MM.1S (cell line): ENCODE results near the gene COLEC12.

ENCODE experiments used
- DNase-seq: peaks from one replicate; pipeline ENCODE4 v3.0.0-alpha.2; 2015
- H2AFZ ChIP-seq: fragments of 300-600 bp; sonication (generic); 2 replicates; pipeline ENCODE4 v1.6.0; 2016; ENCODE audit warnings: antibody characterized with exemption, low read length
- H3F3A ChIP-seq: fragments of 300-600 bp; sonication (generic); 2 replicates; pipeline ENCODE4 v1.6.1; 2016; ENCODE audit warnings: mild to moderate bottlenecking, antibody characterized with exemption, low read length, moderate library complexity, mixed read lengths; ENCODE audit not compliant: insufficient read depth
- H3K27ac ChIP-seq: fragments of 300-600 bp; sonication (generic); 2 replicates; pipeline ENCODE4 v1.5.1; 2016; ENCODE audit warnings: mild to moderate bottlenecking, low read length
- H3K27me3 ChIP-seq: fragments of 300-600 bp; sonication (generic); replicated peaks from 2 replicates; pipeline ENCODE4 v1.6.0; 2016; ENCODE audit warnings: low read length; ENCODE audit not compliant: insufficient read depth
- H3K36me3 ChIP-seq: fragments of 300-600 bp; sonication (generic); replicated peaks from 2 replicates; pipeline ENCODE4 v1.6.1; 2016; ENCODE audit warnings: mild to moderate bottlenecking, low read length, mixed read lengths; ENCODE audit not compliant: insufficient read depth
- H3K4me1 ChIP-seq: fragments of 300-600 bp; sonication (generic); 2 replicates; pipeline ENCODE4 v1.6.1; 2016; ENCODE audit warnings: low read length, mixed read lengths
- H3K4me2 ChIP-seq: fragments of 300-600 bp; sonication (generic); 2 replicates; pipeline ENCODE4 v1.6.0; 2016; ENCODE audit warnings: low read depth, low read length
- H3K4me3 ChIP-seq: fragments of 300-600 bp; sonication (generic); 2 replicates; pipeline ENCODE4 v1.5.1; 2016; ENCODE audit warnings: low read length, mixed read lengths
- H3K79me2 ChIP-seq: fragments of 300-600 bp; sonication (generic); 2 replicates; pipeline ENCODE4 v1.6.1; 2016; ENCODE audit warnings: mixed run types, low read length, mixed read lengths
- H3K9ac ChIP-seq: fragments of 300-600 bp; sonication (generic); 2 replicates; pipeline ENCODE4 v1.6.1; 2016; ENCODE audit warnings: low read length, mixed read lengths
- H3K9me2 ChIP-seq: fragments of 300-600 bp; sonication (generic); replicated peaks from 2 replicates; pipeline ENCODE4 v1.6.1; 2016; ENCODE audit warnings: mild to moderate bottlenecking, low read length, mixed read lengths; ENCODE audit not compliant: insufficient read depth
- H3K9me3 ChIP-seq: fragments of 300-600 bp; sonication (generic); replicated peaks from 2 replicates; pipeline ENCODE4 v1.6.1; 2016; ENCODE audit warnings: mild to moderate bottlenecking, low read length, mixed read lengths; ENCODE audit not compliant: insufficient read depth
- H4K20me1 ChIP-seq: fragments of 300-600 bp; sonication (generic); 2 replicates; pipeline ENCODE4 v1.6.1; 2016; ENCODE audit warnings: mild to moderate bottlenecking, low read length, moderate library complexity, mixed read lengths; ENCODE audit not compliant: insufficient read depth
- EZH2 ChIP-seq: fragments of 300-600 bp; sonication (generic); optimal IDR thresholded peaks from 2 replicates; pipeline ENCODE3; 2017; ENCODE audit warnings: low read depth, mild to moderate bottlenecking, antibody characterized with exemption, low read length, mixed read lengths
- EZH2phosphoT487 ChIP-seq: fragments of 300-600 bp; sonication (generic); IDR thresholded peaks from 2 replicates; pipeline ENCODE4 v1.6.1; 2018; ENCODE audit warnings: antibody characterized with exemption, low read length
- TF ChIP-seq, protein P1 (sequence below): fragments of 300-600 bp; sonication (generic); IDR thresholded peaks from 2 replicates; pipeline ENCODE4 v1.5.1; 2016; ENCODE audit warnings: antibody characterized with exemption, low read length, mixed read lengths

Gene COLEC12

GRCh38 chr18:379681-380330 lies 120.7 kb downstream of the COLEC12 start:
- no peak overlapping the region for H3K27ac ChIP-seq
- no peak overlapping the region for H2AFZ ChIP-seq
- no peaks in the 10 kb centered on the region for H3K9me3 ChIP-seq
- H3K4me2 ChIP-seq, result no peak overlapping the region
- H4K20me1 ChIP-seq, result no peaks in the 10 kb centered on the region
- no peak for DNase-seq
- no peaks in the 10 kb centered on the region for H3K4me1 ChIP-seq
- TF ChIP-seq, protein P1, sequence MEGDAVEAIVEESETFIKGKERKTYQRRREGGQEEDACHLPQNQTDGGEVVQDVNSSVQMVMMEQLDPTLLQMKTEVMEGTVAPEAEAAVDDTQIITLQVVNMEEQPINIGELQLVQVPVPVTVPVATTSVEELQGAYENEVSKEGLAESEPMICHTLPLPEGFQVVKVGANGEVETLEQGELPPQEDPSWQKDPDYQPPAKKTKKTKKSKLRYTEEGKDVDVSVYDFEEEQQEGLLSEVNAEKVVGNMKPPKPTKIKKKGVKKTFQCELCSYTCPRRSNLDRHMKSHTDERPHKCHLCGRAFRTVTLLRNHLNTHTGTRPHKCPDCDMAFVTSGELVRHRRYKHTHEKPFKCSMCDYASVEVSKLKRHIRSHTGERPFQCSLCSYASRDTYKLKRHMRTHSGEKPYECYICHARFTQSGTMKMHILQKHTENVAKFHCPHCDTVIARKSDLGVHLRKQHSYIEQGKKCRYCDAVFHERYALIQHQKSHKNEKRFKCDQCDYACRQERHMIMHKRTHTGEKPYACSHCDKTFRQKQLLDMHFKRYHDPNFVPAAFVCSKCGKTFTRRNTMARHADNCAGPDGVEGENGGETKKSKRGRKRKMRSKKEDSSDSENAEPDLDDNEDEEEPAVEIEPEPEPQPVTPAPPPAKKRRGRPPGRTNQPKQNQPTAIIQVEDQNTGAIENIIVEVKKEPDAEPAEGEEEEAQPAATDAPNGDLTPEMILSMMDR, result no peak
- TF ChIP-seq EZH2phosphoT487 (no peak), EZH2 (no peak)
- H3K9ac ChIP-seq, result no peak overlapping the region
- no peak overlapping the region for H3K4me3 ChIP-seq
- no peaks in the 10 kb centered on the region for H3F3A ChIP-seq
- no peaks in the 10 kb centered on the region for H3K79me2 ChIP-seq
- no peaks in the 10 kb centered on the region for H3K9me2 ChIP-seq
- no peaks in the 10 kb centered on the region for H3K27me3 ChIP-seq
- no peaks in the 10 kb centered on the region for H3K36me3 ChIP-seq

GRCh38 chr18:378079-378478 lies 122.4 kb downstream of the COLEC12 start:
- H2AFZ ChIP-seq, result no peak overlapping the region
- no peak for DNase-seq
- H3K9me3 ChIP-seq, result no peaks in the 10 kb centered on the region
- H3K9me2 ChIP-seq, result no peaks in the 10 kb centered on the region
- TF ChIP-seq EZH2phosphoT487, result no peak
- TF ChIP-seq, protein P1, result no peak
- no peak for TF ChIP-seq EZH2
- no peaks in the 10 kb centered on the region for H4K20me1 ChIP-seq
- H3K9ac ChIP-seq, result no peak overlapping the region
- H3K27me3 ChIP-seq, result no peaks in the 10 kb centered on the region
- no peak overlapping the region for H3K4me3 ChIP-seq
- no peaks in the 10 kb centered on the region for H3K36me3 ChIP-seq
- H3F3A ChIP-seq, result no peaks in the 10 kb centered on the region
- H3K79me2 ChIP-seq, result no peaks in the 10 kb centered on the region
- no peaks in the 10 kb centered on the region for H3K4me1 ChIP-seq
- H3K4me2 ChIP-seq, result no peak overlapping the region
- no peak overlapping the region for H3K27ac ChIP-seq

DNA sequence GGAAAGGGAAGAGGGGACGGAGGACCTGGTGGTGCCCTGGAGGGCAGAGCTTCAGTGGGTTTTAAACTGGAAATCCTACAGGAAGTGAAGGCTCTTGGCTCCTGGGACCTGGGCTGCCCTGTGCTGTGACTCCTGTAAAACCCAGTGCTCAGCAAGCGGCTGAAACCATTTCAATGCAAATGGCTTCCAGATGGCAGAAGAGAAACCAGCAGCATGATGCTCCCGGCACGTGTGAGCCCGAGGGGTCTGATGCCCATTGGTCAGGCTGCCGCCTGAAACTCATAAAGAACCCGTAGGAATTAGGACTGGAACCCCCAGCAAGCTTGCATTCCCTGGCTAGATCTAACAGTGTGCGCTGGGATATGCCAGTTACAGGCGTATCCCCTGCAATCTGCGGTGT lies 123.4 kb downstream of the COLEC12 start:
- no peak overlapping the region for H2AFZ ChIP-seq
- TF ChIP-seq EZH2phosphoT487 (no peak), EZH2 (no peak)
- TF ChIP-seq, protein P1, result no peak
- H4K20me1 ChIP-seq, result no peaks in the 10 kb centered on the region
- no peaks in the 10 kb centered on the region for H3K9me3 ChIP-seq
- no peak overlapping the region for H3K4me2 ChIP-seq
- H3K4me1 ChIP-seq, result peaks cover 3% of the 10 kb centered on the region
- H3K27me3 ChIP-seq, result no peaks in the 10 kb centered on the region
- H3K9me2 ChIP-seq, result no peaks in the 10 kb centered on the region
- H3K4me3 ChIP-seq, result no peak overlapping the region
- peaks cover 1% of the 10 kb centered on the region for H3F3A ChIP-seq
- no peak overlapping the region for H3K9ac ChIP-seq
- DNase-seq, result no peak
- no peak overlapping the region for H3K27ac ChIP-seq
- no peaks in the 10 kb centered on the region for H3K79me2 ChIP-seq
- no peaks in the 10 kb centered on the region for H3K36me3 ChIP-seq
